H1 (cell line): ENCODE data around the gene SNX20.

Experiments
- CREB1 ChIP-seq: IDR thresholded peaks from 2 replicates; pipeline ENCODE4 v1.6.1; 2012; ENCODE audit warnings: inconsistent platforms
- CTCF ChIP-seq, 3 experiments: IDR thresholded peaks; 1 replicate in 2 of 3; 2 replicates in 1 of 3; pipeline versions ENCODE4 v1.5.1 to v1.6.1; 2011; ENCODE audit warnings: low read length in 3 of 3, mild to moderate bottlenecking in 3 of 3, inconsistent platforms in 2 of 3, low read depth in 1 of 3, moderate library complexity in 1 of 3; ENCODE audit not compliant: insufficient read depth in 1 of 3; ENCODE audit errors: control extremely low read depth in 1 of 3
- MAX ChIP-seq: IDR thresholded peaks from 2 replicates; pipeline ENCODE4 v1.6.1; 2012; ENCODE audit warnings: inconsistent platforms
- POLR2A ChIP-seq, 2 experiments: IDR thresholded peaks; 1 replicate in 1 of 2; 2 replicates in 1 of 2; pipeline ENCODE4 v1.6.1; 2011; ENCODE audit warnings: low read depth in 2 of 2, low read length in 2 of 2, mild to moderate bottlenecking in 2 of 2; ENCODE audit errors: control extremely low read depth in 1 of 2
- RAD21 ChIP-seq, 2 experiments: IDR thresholded peaks in 1 of 2; conservative IDR thresholded peaks in 1 of 2; 2 replicates each; pipeline ENCODE4 v1.6.1; 2011; ENCODE audit warnings: low read depth in 2 of 2, low read length in 2 of 2, improper control_type of control experiment in 1 of 2, inconsistent platforms in 1 of 2, mild to moderate bottlenecking in 1 of 2, moderate library complexity in 1 of 2
- TAF1 ChIP-seq: IDR thresholded peaks from 2 replicates; pipeline ENCODE4 v1.6.1; 2011; ENCODE audit warnings: mild to moderate bottlenecking, low read depth, low read length

GRCh38 chr16:50718061-50718760 is 37.1 kb upstream of the SNX20 start:
- TF ChIP-seq CTCF (IDR thresholded peaks at IDR 0.05; ENCODE audit: control extremely low read depth in 1 of 3, insufficient read depth in 1 of 3, low read depth in 1 of 3, low read length in 3 of 3) (no peak), POLR2A (IDR thresholded peaks at IDR 0.05; ENCODE audit: control extremely low read depth in 1 of 2, low read depth in 2 of 2, low read length in 2 of 2) (no peak), RAD21 (IDR thresholded peaks at IDR 0.05 in 1 of 2, conservative IDR thresholded peaks at IDR 0.05 in 1 of 2; ENCODE audit: low read depth in 2 of 2, low read length in 2 of 2) (no peak), MAX (no peak), CREB1 (no peak), TAF1 (no peak)
